IMR-90 (cell line): ENCODE measurements around the gene TECPR2. TPM values are rescaled to one million over a fixed set of nuclear protein-coding genes. Genes with fewer than 3 reads are reported as not detected.

ENCODE experiments used
- ATAC-seq: fragments of 200-7000 bp; cut with Tn5 transposase; 2 replicates; pipeline ENCODE4 v1.9.1; 2020; ENCODE audit warnings: low read depth, mild to moderate bottlenecking, moderate library complexity
- BruUV-seq: library from RNA; stranded (reverse); fragments of 400-500 nt; replicated peaks from 2 replicates; lab custom pipeline; 2021; lab: Mats Ljungman, UMichigan
- CTCF ChIA-PET: fragments of 300-600 bp; formaldehyde crosslinking; extraction: SDS; loops from one replicate; lab custom pipeline; 2021; ENCODE audit warnings: antibody characterized with exemption; lab: Yijun Ruan, JAX
- POLR2A ChIA-PET: fragments of 300-600 bp; sonication (Branson Sonifier 250); formaldehyde crosslinking; loops from one replicate; lab custom pipeline; 2022; ENCODE audit warnings: antibody characterized with exemption; ENCODE audit not compliant: unreplicated experiment; lab: Charles Lee
- DNase-seq: peaks from one replicate; pipeline ENCODE4 v3.0.0; 2013
- H2AFZ ChIP-seq: replicated peaks from 2 replicates; pipeline ENCODE3; 2013; ENCODE audit warnings: low read length, mild to moderate bottlenecking; ENCODE audit not compliant: poor library complexity
- H2AK5ac ChIP-seq: 2 replicates; pipeline ENCODE4 v1.6.1; 2013; ENCODE audit warnings: low read depth, low read length, inconsistent platforms
- H2AK9ac ChIP-seq: replicated peaks from 2 replicates; pipeline ENCODE3; 2013; ENCODE audit warnings: mild to moderate bottlenecking, low read depth, low read length, moderate library complexity; ENCODE audit not compliant: poor library complexity
- H2BK120ac ChIP-seq: 2 replicates; pipeline ENCODE4 v1.6.1; 2013; ENCODE audit warnings: low read depth, low read length, inconsistent platforms
- H2BK15ac ChIP-seq: 3 replicates; pipeline ENCODE4 v1.6.1; 2013; ENCODE audit warnings: low read depth, low read length, inconsistent platforms
- H2BK20ac ChIP-seq: 2 replicates; pipeline ENCODE4 v1.6.1; 2013; ENCODE audit warnings: low read depth, mild to moderate bottlenecking, inconsistent platforms, low read length, moderate library complexity
- H2BK5ac ChIP-seq: 2 replicates; pipeline ENCODE4 v1.6.1; 2013; ENCODE audit warnings: mild to moderate bottlenecking, low read depth, low read length, inconsistent platforms; ENCODE audit not compliant: poor library complexity, severe bottlenecking
- H3K14ac ChIP-seq: replicated peaks from 2 replicates; pipeline ENCODE4 v1.6.1; 2013; ENCODE audit warnings: low read depth, low read length, inconsistent platforms
- H3K18ac ChIP-seq: 2 replicates; pipeline ENCODE4 v1.6.1; 2013; ENCODE audit warnings: low read depth, low read length, control low read depth
- H3K23ac ChIP-seq: 2 replicates; pipeline ENCODE4 v1.6.1; 2013; ENCODE audit warnings: low read depth, low read length, inconsistent platforms
- H3K27ac ChIP-seq: 2 replicates; pipeline ENCODE4 v1.5.1; 2013; ENCODE audit warnings: mild to moderate bottlenecking, control low read depth, low read length; ENCODE audit not compliant: insufficient read depth
- H3K27me3 ChIP-seq: 2 replicates; pipeline ENCODE4 v1.6.1; 2013; ENCODE audit warnings: low read length; ENCODE audit not compliant: control insufficient read depth, insufficient read depth
- H3K36me3 ChIP-seq: 2 replicates; pipeline ENCODE4 v1.6.1; 2013; ENCODE audit warnings: low read length, mixed read lengths; ENCODE audit not compliant: control insufficient read depth, insufficient read depth
- H3K4ac ChIP-seq: 2 replicates; pipeline ENCODE4 v1.6.1; 2013; ENCODE audit warnings: low read depth, low read length, inconsistent platforms
- H3K4me1 ChIP-seq: 2 replicates; pipeline ENCODE4 v1.6.1; 2013; ENCODE audit warnings: low read length, mixed read lengths; ENCODE audit not compliant: control insufficient read depth, insufficient read depth
- H3K4me2 ChIP-seq: 2 replicates; pipeline ENCODE4 v1.6.1; 2013; ENCODE audit warnings: low read depth, mild to moderate bottlenecking, control low read depth, low read length, moderate library complexity
- H3K4me3 ChIP-seq: 2 replicates; pipeline ENCODE4 v1.5.1; 2013; ENCODE audit warnings: low read depth, mild to moderate bottlenecking, control low read depth, low read length, moderate library complexity; ENCODE audit not compliant: insufficient read depth
- H3K56ac ChIP-seq: 2 replicates; pipeline ENCODE4 v1.6.1; 2013; ENCODE audit warnings: low read length, inconsistent platforms; ENCODE audit not compliant: insufficient read depth; ENCODE audit errors: extremely low read depth
- H3K79me1 ChIP-seq, 2 experiments: 2 replicates each; pipeline ENCODE4 v1.6.1; 2013; ENCODE audit warnings: low read length in 2 of 2, inconsistent platforms in 1 of 2, low read depth in 1 of 2
- H3K9ac ChIP-seq: 2 replicates; pipeline ENCODE4 v1.6.1; 2013; ENCODE audit warnings: low read depth, low read length, control low read depth
- H3K9me1 ChIP-seq: 2 replicates; pipeline ENCODE4 v1.6.1; 2013; ENCODE audit warnings: low read length, inconsistent platforms; ENCODE audit not compliant: insufficient read depth
- H3K9me3 ChIP-seq: 2 replicates; pipeline ENCODE4 v1.6.1; 2013; ENCODE audit warnings: low read length; ENCODE audit not compliant: control insufficient read depth, insufficient read depth
- H4K20me1 ChIP-seq: 2 replicates; pipeline ENCODE4 v1.6.1; 2013; ENCODE audit warnings: low read length, inconsistent platforms; ENCODE audit not compliant: insufficient read depth
- H4K5ac ChIP-seq: 2 replicates; pipeline ENCODE4 v1.6.1; 2013; ENCODE audit warnings: mild to moderate bottlenecking, low read depth, low read length, control low read depth
- H4K8ac ChIP-seq, 2 experiments: 2 replicates each; pipeline ENCODE4 v1.6.1; 2013; ENCODE audit warnings: low read depth in 2 of 2, low read length in 2 of 2, control low read depth in 1 of 2, inconsistent platforms in 1 of 2
- H4K91ac ChIP-seq: 2 replicates; pipeline ENCODE4 v1.6.1; 2013; ENCODE audit warnings: low read depth, low read length, inconsistent platforms; ENCODE audit not compliant: insufficient read depth
- BHLHE40 ChIP-seq: fragments of 150-350 bp; IDR thresholded peaks from 2 replicates; pipeline ENCODE4 v1.6.1; 2016; ENCODE audit warnings: mild to moderate bottlenecking, low read depth, low read length
- CEBPB ChIP-seq: IDR thresholded peaks from 2 replicates; pipeline ENCODE4 v1.6.1; 2012; ENCODE audit warnings: low read depth, low read length, improper control_type of control experiment
- CHD1 ChIP-seq: IDR thresholded peaks from 2 replicates; pipeline ENCODE4 v1.6.1; 2012; ENCODE audit warnings: low read depth, low read length, improper control_type of control experiment
- CTCF ChIP-seq: conservative IDR thresholded peaks from 2 replicates; pipeline ENCODE4 v1.5.1; 2012; ENCODE audit warnings: mild to moderate bottlenecking, low read depth, low read length, improper control_type of control experiment
- FOS ChIP-seq: fragments of 150-350 bp; IDR thresholded peaks from 2 replicates; pipeline ENCODE4 v1.6.1; 2016; ENCODE audit warnings: low read depth, low read length
- MAFK ChIP-seq: IDR thresholded peaks from 2 replicates; pipeline ENCODE4 v1.6.1; 2012; ENCODE audit warnings: low read depth, low read length, improper control_type of control experiment
- MAZ ChIP-seq: IDR thresholded peaks from 2 replicates; pipeline ENCODE4 v1.6.1; 2012; ENCODE audit warnings: low read depth, mild to moderate bottlenecking, low read length, improper control_type of control experiment, moderate library complexity, borderline replicate concordance
- POLR2A ChIP-seq: IDR thresholded peaks from 2 replicates; pipeline ENCODE4 v1.6.1; 2012; ENCODE audit warnings: mild to moderate bottlenecking, low read depth, low read length
- WGBS, 2 experiments: methylation state at CpG; one replicate each; pipeline versions ENCODE4 v1.1.5 to v1.1.7; 2013; ENCODE audit warnings: missing lambda C conversion rate in 2 of 2; ENCODE audit not compliant: insufficient read length in 1 of 2; ENCODE audit errors: extremely low coverage in 2 of 2; 5-methylcytosine and 5-hydroxymethylcytosine counted together
- dilution Hi-C: fragments of 300-500 bp; cut with HindIII; formaldehyde crosslinking; loops from one replicate; pipeline ENCODE4 v1.14.3; 2018; ENCODE audit warnings: low sequenced_read_pairs; ENCODE audit not compliant: unreplicated experiment
- in situ Hi-C: fragments of 300-500 bp; cut with MboI; formaldehyde crosslinking; loops from 3 replicates; pipeline ENCODE4 v1.14.3; 2019; ENCODE audit warnings: low sequenced_read_pairs, inconsistent platforms, mixed read lengths
- intact Hi-C: fragments of 100-400 bp; cut with micrococcal nuclease; formaldehyde crosslinking; loops from 2 replicates; pipeline ENCODE4 v1.10.0; 2022
- polyA plus RNA-seq, 3 experiments: library from polyadenylated mRNA; depleted of rRNA; stranded (reverse); fragments of >200 nt; gene quantifications; 2 replicates each; pipeline ENCODE4 v1.2.3, GENCODE V29; 2012; ENCODE audit warnings: low replicate concordance in 1 of 3
- total RNA-seq: library from RNA; depleted of rRNA; stranded (reverse); fragments of >200 nt; gene quantifications from 2 replicates; pipeline ENCODE4 v1.2.3, GENCODE V29; 2012

TECPR2 gene
- total and polyA plus RNA-seq, 2 of the 4 experiments (the other 2 are of a cell fraction), result 9.5 to 11.7 TPM

GRCh38 chr14:102530828-102531478 lies 168.2 kb downstream of the TECPR2 start:
- no peak overlapping the region for H4K8ac ChIP-seq
- 55% methylated on average over 7 of the region's 13 CpGs; no CpG with 5 or more reads in 1 of the 2 experiments for WGBS, 2 experiments
- no peak for TF ChIP-seq BHLHE40
- TF ChIP-seq POLR2A, result no peak
- no peak for TF ChIP-seq CHD1
- TF ChIP-seq MAZ, result no peak
- TF ChIP-seq CTCF, result no peak
- no peak for TF ChIP-seq FOS
- no peak for TF ChIP-seq MAFK
- TF ChIP-seq CEBPB, result no peak
- H3K9me3 ChIP-seq, result no peaks in the 10 kb centered on the region
- no peaks in the 10 kb centered on the region for H3K27me3 ChIP-seq
- no peak for DNase-seq
- no peak overlapping the region for H3K18ac ChIP-seq
- intact Hi-C loops (no loop called here), in situ Hi-C loops (no loop called here), dilution Hi-C loops (no loop called here)
- H3K27ac ChIP-seq, result no peak overlapping the region
- H2BK20ac ChIP-seq, result no peak overlapping the region
- H3K4me3 ChIP-seq, result no peak overlapping the region
- BruUV-seq, result no TSS peak
- peaks cover under 1% of the 10 kb centered on the region; the same call in 1 of the 2 replicates for H3K9me1 ChIP-seq
- H3K4me1 ChIP-seq, result no peaks in the 10 kb centered on the region
- H3K4ac ChIP-seq, result no peak overlapping the region
- no peak overlapping the region for H2AFZ ChIP-seq
- ChIA-PET CTCF (interaction anchor here (1.0 kb wide), 1 partner anchor 63 kb away, joined by 4 read pairs; no protein-coding TSS in a partner anchor), POLR2A (no interaction called here)
- no peaks in the 10 kb centered on the region for H3K79me1 ChIP-seq
- no peak overlapping the region for H2BK120ac ChIP-seq
- H4K5ac ChIP-seq, result no peak overlapping the region
- H3K36me3 ChIP-seq, result no peaks in the 10 kb centered on the region
- H3K56ac ChIP-seq, result no peak overlapping the region
- H2BK15ac ChIP-seq, result no peak overlapping the region
- no peak overlapping the region for H3K9ac ChIP-seq
- no peak overlapping the region for H2AK5ac ChIP-seq
- no peak overlapping the region for H3K14ac ChIP-seq
- H3K4me2 ChIP-seq, result no peak overlapping the region
- no peak for ATAC-seq
- H2AK9ac ChIP-seq, result no peak overlapping the region
- no peak overlapping the region for H3K23ac ChIP-seq
- H4K91ac ChIP-seq, result no peak overlapping the region
- no peak overlapping the region for H2BK5ac ChIP-seq
- no peaks in the 10 kb centered on the region for H4K20me1 ChIP-seq
